ENCODE results near the gene CRX.
"Not testable (repeated sequence)": the region's sequence is repeated elsewhere in the genome, so short reads cannot be mapped to it uniquely, and the experiment has no call there.

CRX gene

GRCh38 chr19:47779524-47780214 lies 42.1 kb upstream of the CRX start:
- DNase-seq (ENCODE audit: extremely low read depth, insufficient read length): no peak
- H3K4me3 ChIP-seq (replicated peaks; ENCODE audit: low read depth, low read length): peak overlapping the region; percentile 85
- H3K36me3 ChIP-seq (ENCODE audit: control insufficient read depth, insufficient read depth, low read length): peaks cover 8% of the 10 kb centered on the region
- no peaks in the 10 kb centered on the region for H3K27me3 ChIP-seq (replicated peaks; ENCODE audit: control insufficient read depth, insufficient read depth, low read length)
- TF ChIP-seq CTCF (IDR thresholded peaks at IDR 0.05; ENCODE audit: insufficient read depth, low read length, poor library complexity, severe bottlenecking): no peak

- peaks cover 8% of the 10 kb centered on the region for H3K36me3 ChIP-seq (ENCODE audit: control insufficient read depth, insufficient read depth, low read length)
- no peak overlapping the region for H3K4me3 ChIP-seq (replicated peaks; ENCODE audit: low read depth, low read length)
- TF ChIP-seq CTCF (IDR thresholded peaks at IDR 0.05; ENCODE audit: insufficient read depth, low read length, poor library complexity, severe bottlenecking): no peak
- no peak for DNase-seq (ENCODE audit: extremely low read depth, insufficient read length)
- no peaks in the 10 kb centered on the region for H3K27me3 ChIP-seq (replicated peaks; ENCODE audit: control insufficient read depth, insufficient read depth, low read length)
Observed at GRCh38 chr19:47780215-47780551, 41.6 kb upstream of the CRX start.

- H3K36me3 ChIP-seq (ENCODE audit: control insufficient read depth, insufficient read depth, low read length): peaks cover 8% of the 10 kb centered on the region
- H3K27me3 ChIP-seq (replicated peaks; ENCODE audit: control insufficient read depth, insufficient read depth, low read length): no peaks in the 10 kb centered on the region
- no peak overlapping the region for H3K4me3 ChIP-seq (replicated peaks; ENCODE audit: low read depth, low read length)
- TF ChIP-seq CTCF (IDR thresholded peaks at IDR 0.05; ENCODE audit: insufficient read depth, low read length, poor library complexity, severe bottlenecking): no peak
- DNase-seq (ENCODE audit: extremely low read depth, insufficient read length): no peak
Observed at GRCh38 chr19:47781590-47782262, 40.0 kb upstream of the CRX start.

- TF ChIP-seq CTCF (IDR thresholded peaks at IDR 0.05; ENCODE audit: insufficient read depth, low read length, poor library complexity, severe bottlenecking): no peak
Observed at GRCh38 chr19:47786566-47786965, 35.2 kb upstream of the CRX start.

GRCh38 chr19:47787307-47787706 lies 34.4 kb upstream of the CRX start:
- H3K27me3 ChIP-seq (replicated peaks; ENCODE audit: control insufficient read depth, insufficient read depth, low read length); H3K36me3 ChIP-seq (ENCODE audit: control insufficient read depth, insufficient read depth, low read length); DNase-seq (ENCODE audit: extremely low read depth, insufficient read length); H3K4me3 ChIP-seq (replicated peaks; ENCODE audit: low read depth, low read length): not testable (repeated sequence)

More at GRCh38 chr19:47786566-47786965, 35.2 kb upstream of the CRX start:
- peaks cover 4% of the 10 kb centered on the region for H3K36me3 ChIP-seq (ENCODE audit: control insufficient read depth, insufficient read depth, low read length)
- H3K27me3 ChIP-seq (replicated peaks; ENCODE audit: control insufficient read depth, insufficient read depth, low read length): no peaks in the 10 kb centered on the region
- H3K4me3 ChIP-seq (replicated peaks; ENCODE audit: low read depth, low read length): no peak overlapping the region
- no peak for DNase-seq (ENCODE audit: extremely low read depth, insufficient read length)

- not testable (repeated sequence) for H3K4me3 ChIP-seq (replicated peaks; ENCODE audit: low read depth, low read length); H3K27me3 ChIP-seq (replicated peaks; ENCODE audit: control insufficient read depth, insufficient read depth, low read length); DNase-seq (ENCODE audit: extremely low read depth, insufficient read length); H3K36me3 ChIP-seq (ENCODE audit: control insufficient read depth, insufficient read depth, low read length)
Observed at GRCh38 chr19:47789811-47790210, 31.9 kb upstream of the CRX start.

All from GM06990 (cell line).